K562 (cell line): ENCODE measurements around the gene ETV7. TPM values are rescaled to one million over a fixed set of nuclear protein-coding genes. Genes with fewer than 3 reads are reported as not detected.

Source experiments
- CTBP1 ChIP-seq: fragments of 450-650 bp; IDR thresholded peaks from 2 replicates; pipeline ENCODE4 v1.6.1; 2016; ENCODE audit warnings: borderline replicate concordance
- FOXA1 ChIP-seq: fragments of 450-650 bp; IDR thresholded peaks from 2 replicates; pipeline ENCODE4 v1.6.1; 2016; ENCODE audit warnings: mild to moderate bottlenecking, borderline replicate concordance
- FOXJ3 ChIP-seq: sonication (generic); formaldehyde crosslinking; IDR thresholded peaks from 2 replicates; pipeline ENCODE4 v1.4.0; 2020; ENCODE audit warnings: mild to moderate bottlenecking, missing genetic modification reagents
- HNRNPH1 ChIP-seq: fragments of 200-400 bp; formaldehyde crosslinking; optimal IDR thresholded peaks from 2 replicates; pipeline ENCODE3; 2017; ENCODE audit warnings: low read depth, mild to moderate bottlenecking, low read length, moderate library complexity
- KLF13 ChIP-seq: fragments of 450-650 bp; IDR thresholded peaks from 2 replicates; pipeline ENCODE4 v1.6.1; 2016; ENCODE audit warnings: missing genetic modification characterization, low read depth, mild to moderate bottlenecking, missing compliant biosample characterization, moderate library complexity, borderline replicate concordance
- KLF16 ChIP-seq: IDR thresholded peaks from 2 replicates; pipeline ENCODE4 v1.6.1; 2016; ENCODE audit warnings: antibody characterized with exemption
- MAFK ChIP-seq: IDR thresholded peaks from 2 replicates; pipeline ENCODE4 v1.6.1; 2011; ENCODE audit warnings: low read length, improper control_type of control experiment
- MECOM ChIP-seq: fragments of 250-450 bp; sonication (Bioruptor Pico); IDR thresholded peaks from 2 replicates; pipeline ENCODE4 v1.8.0; 2022; ENCODE audit warnings: inconsistent platforms
- NR4A1 ChIP-seq, 2 experiments: fragments of 250-450 bp in 1 of 2; fragments of 450-650 bp in 1 of 2; sonication (Bioruptor Pico) in 1 of 2; IDR thresholded peaks; 2 replicates each; pipeline versions ENCODE4 v1.4.0 to v1.6.1; 2016 to 2020; ENCODE audit warnings: mild to moderate bottlenecking in 2 of 2, missing compliant biosample characterization in 1 of 2, missing genetic modification characterization in 1 of 2, moderate library complexity in 1 of 2
- POLR3A ChIP-seq: IDR thresholded peaks from 2 replicates; pipeline ENCODE4 v1.6.1; 2011; ENCODE audit warnings: borderline replicate concordance, mild to moderate bottlenecking, moderate library complexity; ENCODE audit not compliant: insufficient read length, insufficient read depth; ENCODE audit errors: extremely low read depth
- TCF3 ChIP-seq: sonication (generic); formaldehyde crosslinking; IDR thresholded peaks from 2 replicates; pipeline ENCODE4 v1.4.0; 2020; ENCODE audit warnings: mild to moderate bottlenecking, missing genetic modification reagents
- ZNF408 ChIP-seq: fragments of 250-450 bp; sonication (Bioruptor Pico); IDR thresholded peaks from 2 replicates; pipeline ENCODE4 v1.4.0; 2020; ENCODE audit warnings: low read depth, mild to moderate bottlenecking, moderate library complexity
- ZNF589 ChIP-seq: fragments of 200-800 bp; sonication (Bioruptor generic); IDR thresholded peaks from 2 replicates; pipeline ENCODE4 v1.6.1; 2016; ENCODE audit warnings: low read depth, missing genetic modification characterization, missing compliant biosample characterization
- polyA plus RNA-seq, 8 experiments: library from polyadenylated mRNA; depleted of rRNA in 4 of 8; stranded (reverse) in 5 of 8; unstranded in 3 of 8; fragments of >200 nt; fragmentation: Nextera tagmentation in 2 of 8; fragmentation: Illumina TruSeq in 1 of 8; extraction: Ambion mirVana in 2 of 8; extraction: Trizol in 1 of 8; gene quantifications; 2 replicates each; pipeline versions ENCODE4 v1.2.1 to v1.2.3, GENCODE V29; 2011 to 2014; ENCODE audit warnings: inconsistent platforms in 1 of 8, missing spikeins in 1 of 8
- total RNA-seq, 7 experiments: library from RNA; depleted of rRNA in 6 of 7; stranded (reverse); fragments of >200 nt in 6 of 7; fragmentation: Illumina TruSeq in 2 of 7; extraction: Trizol in 2 of 7; gene quantifications; 2 replicates each; pipeline versions ENCODE4 v1.2.1 to v1.2.3, GENCODE V29; 2011 to 2021; ENCODE audit warnings: low replicate concordance in 1 of 7
- TF ChIP-seq, protein P1 (sequence below): IDR thresholded peaks from 3 replicates; pipeline ENCODE4 v1.6.1; 2011; ENCODE audit warnings: borderline replicate concordance, mild to moderate bottlenecking, moderate library complexity; ENCODE audit not compliant: insufficient read length; ENCODE audit errors: extremely low read depth
- TF ChIP-seq, protein P2 (sequence below): fragments of 250-450 bp; sonication (Bioruptor Pico); IDR thresholded peaks from 2 replicates; pipeline ENCODE4 v1.8.0; 2021; ENCODE audit warnings: moderate library complexity, mild to moderate bottlenecking, inconsistent platforms
- TF ChIP-seq, protein P3 (sequence below): sonication (generic); formaldehyde crosslinking; IDR thresholded peaks from 2 replicates; pipeline ENCODE4 v1.8.0; 2023; ENCODE audit warnings: missing genetic modification reagents, mild to moderate bottlenecking, borderline replicate concordance

Gene ETV7
- total and polyA plus RNA-seq, 9 of the 15 experiments (the other 6 are each of a cell fraction or from before 2014, with no cell fraction given) = 0.07 to 0.22 (median 0.14) TPM; not detected in 3

DNA sequence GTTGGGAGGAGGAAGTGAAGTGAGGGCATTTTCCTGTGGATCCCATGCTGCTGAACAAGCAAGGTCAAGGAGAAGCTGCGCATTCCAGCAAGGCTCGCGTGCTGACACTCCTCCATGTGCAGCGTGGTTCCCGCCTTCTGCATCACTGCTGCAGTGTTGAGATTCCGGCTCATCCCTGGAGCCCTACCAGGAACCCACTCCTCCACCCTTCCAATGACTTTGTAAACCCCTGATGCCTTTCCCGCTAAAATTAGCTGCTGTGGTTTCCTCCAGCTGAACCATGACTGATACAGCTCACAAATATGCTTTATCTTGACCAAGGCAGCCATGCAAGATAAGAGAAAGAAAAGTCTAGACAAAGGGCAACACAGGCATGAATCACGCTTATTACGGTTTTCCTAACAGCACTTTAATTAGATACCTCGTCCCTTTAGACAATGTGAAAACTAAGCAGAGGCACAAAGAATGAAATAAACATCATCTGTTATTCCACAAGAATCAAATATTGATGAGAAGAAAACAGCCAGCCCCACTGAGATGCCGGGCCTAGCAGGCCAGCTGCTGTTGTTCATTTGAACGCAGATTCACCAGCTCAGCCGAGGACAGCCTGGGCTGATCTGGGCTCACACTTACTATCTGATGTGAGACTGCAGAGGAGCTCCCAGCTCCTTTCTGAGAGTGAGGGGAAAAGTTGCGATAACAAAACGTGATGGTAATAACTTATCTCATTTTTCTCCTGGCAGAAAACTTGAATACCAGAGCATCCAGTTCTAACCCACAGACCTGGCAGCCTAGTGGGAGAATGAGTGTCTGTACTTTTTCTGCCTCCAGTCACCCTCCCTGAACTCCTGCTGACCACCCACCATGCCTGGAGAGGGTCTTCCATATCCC lies 36.5 kb downstream of the ETV7 start (continued):
- TF ChIP-seq, protein P1, sequence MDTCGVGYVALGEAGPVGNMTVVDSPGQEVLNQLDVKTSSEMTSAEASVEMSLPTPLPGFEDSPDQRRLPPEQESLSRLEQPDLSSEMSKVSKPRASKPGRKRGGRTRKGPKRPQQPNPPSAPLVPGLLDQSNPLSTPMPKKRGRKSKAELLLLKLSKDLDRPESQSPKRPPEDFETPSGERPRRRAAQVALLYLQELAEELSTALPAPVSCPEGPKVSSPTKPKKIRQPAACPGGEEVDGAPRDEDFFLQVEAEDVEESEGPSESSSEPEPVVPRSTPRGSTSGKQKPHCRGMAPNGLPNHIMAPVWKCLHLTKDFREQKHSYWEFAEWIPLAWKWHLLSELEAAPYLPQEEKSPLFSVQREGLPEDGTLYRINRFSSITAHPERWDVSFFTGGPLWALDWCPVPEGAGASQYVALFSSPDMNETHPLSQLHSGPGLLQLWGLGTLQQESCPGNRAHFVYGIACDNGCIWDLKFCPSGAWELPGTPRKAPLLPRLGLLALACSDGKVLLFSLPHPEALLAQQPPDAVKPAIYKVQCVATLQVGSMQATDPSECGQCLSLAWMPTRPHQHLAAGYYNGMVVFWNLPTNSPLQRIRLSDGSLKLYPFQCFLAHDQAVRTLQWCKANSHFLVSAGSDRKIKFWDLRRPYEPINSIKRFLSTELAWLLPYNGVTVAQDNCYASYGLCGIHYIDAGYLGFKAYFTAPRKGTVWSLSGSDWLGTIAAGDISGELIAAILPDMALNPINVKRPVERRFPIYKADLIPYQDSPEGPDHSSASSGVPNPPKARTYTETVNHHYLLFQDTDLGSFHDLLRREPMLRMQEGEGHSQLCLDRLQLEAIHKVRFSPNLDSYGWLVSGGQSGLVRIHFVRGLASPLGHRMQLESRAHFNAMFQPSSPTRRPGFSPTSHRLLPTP = no peak
- no peak for TF ChIP-seq HNRNPH1
- TF ChIP-seq, protein P2, sequence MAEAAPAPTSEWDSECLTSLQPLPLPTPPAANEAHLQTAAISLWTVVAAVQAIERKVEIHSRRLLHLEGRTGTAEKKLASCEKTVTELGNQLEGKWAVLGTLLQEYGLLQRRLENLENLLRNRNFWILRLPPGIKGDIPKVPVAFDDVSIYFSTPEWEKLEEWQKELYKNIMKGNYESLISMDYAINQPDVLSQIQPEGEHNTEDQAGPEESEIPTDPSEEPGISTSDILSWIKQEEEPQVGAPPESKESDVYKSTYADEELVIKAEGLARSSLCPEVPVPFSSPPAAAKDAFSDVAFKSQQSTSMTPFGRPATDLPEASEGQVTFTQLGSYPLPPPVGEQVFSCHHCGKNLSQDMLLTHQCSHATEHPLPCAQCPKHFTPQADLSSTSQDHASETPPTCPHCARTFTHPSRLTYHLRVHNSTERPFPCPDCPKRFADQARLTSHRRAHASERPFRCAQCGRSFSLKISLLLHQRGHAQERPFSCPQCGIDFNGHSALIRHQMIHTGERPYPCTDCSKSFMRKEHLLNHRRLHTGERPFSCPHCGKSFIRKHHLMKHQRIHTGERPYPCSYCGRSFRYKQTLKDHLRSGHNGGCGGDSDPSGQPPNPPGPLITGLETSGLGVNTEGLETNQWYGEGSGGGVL (CRISPR knock-in tag) = no peak
- no peak for TF ChIP-seq MAFK
- TF ChIP-seq KLF16 = peak; percentile 95
- TF ChIP-seq, protein P3, sequence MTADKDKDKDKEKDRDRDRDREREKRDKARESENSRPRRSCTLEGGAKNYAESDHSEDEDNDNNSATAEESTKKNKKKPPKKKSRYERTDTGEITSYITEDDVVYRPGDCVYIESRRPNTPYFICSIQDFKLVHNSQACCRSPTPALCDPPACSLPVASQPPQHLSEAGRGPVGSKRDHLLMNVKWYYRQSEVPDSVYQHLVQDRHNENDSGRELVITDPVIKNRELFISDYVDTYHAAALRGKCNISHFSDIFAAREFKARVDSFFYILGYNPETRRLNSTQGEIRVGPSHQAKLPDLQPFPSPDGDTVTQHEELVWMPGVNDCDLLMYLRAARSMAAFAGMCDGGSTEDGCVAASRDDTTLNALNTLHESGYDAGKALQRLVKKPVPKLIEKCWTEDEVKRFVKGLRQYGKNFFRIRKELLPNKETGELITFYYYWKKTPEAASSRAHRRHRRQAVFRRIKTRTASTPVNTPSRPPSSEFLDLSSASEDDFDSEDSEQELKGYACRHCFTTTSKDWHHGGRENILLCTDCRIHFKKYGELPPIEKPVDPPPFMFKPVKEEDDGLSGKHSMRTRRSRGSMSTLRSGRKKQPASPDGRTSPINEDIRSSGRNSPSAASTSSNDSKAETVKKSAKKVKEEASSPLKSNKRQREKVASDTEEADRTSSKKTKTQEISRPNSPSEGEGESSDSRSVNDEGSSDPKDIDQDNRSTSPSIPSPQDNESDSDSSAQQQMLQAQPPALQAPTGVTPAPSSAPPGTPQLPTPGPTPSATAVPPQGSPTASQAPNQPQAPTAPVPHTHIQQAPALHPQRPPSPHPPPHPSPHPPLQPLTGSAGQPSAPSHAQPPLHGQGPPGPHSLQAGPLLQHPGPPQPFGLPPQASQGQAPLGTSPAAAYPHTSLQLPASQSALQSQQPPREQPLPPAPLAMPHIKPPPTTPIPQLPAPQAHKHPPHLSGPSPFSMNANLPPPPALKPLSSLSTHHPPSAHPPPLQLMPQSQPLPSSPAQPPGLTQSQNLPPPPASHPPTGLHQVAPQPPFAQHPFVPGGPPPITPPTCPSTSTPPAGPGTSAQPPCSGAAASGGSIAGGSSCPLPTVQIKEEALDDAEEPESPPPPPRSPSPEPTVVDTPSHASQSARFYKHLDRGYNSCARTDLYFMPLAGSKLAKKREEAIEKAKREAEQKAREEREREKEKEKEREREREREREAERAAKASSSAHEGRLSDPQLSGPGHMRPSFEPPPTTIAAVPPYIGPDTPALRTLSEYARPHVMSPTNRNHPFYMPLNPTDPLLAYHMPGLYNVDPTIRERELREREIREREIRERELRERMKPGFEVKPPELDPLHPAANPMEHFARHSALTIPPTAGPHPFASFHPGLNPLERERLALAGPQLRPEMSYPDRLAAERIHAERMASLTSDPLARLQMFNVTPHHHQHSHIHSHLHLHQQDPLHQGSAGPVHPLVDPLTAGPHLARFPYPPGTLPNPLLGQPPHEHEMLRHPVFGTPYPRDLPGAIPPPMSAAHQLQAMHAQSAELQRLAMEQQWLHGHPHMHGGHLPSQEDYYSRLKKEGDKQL (CRISPR knock-in tag) = no peak
- no peak for TF ChIP-seq KLF13 (tag)
- no peak for TF ChIP-seq POLR3A
- TF ChIP-seq TCF3 (CRISPR knock-in tag) = peak; percentile 95
- TF ChIP-seq FOXJ3 (CRISPR knock-in tag) = no peak
- TF ChIP-seq NR4A1 (CRISPR knock-in tag; IDR thresholded peaks at IDR 0.05) = no peak; the same call in 1 of the 2 replicates
- peak; percentile 76; the same call in 1 of the 2 replicates for TF ChIP-seq NR4A1 (tag; IDR thresholded peaks at IDR 0.05)
- TF ChIP-seq MECOM (CRISPR knock-in tag) = peak; percentile 76; the same call in 1 of the 2 replicates
- TF ChIP-seq ZNF408 = no peak
- peak; percentile 99 for TF ChIP-seq CTBP1
- TF ChIP-seq FOXA1 = no peak
- no peak for TF ChIP-seq ZNF589
